Epithelial cell of proximal tubule (primary cell): ENCODE data around the gene PEAK3. TPM values are rescaled to one million over a fixed set of nuclear protein-coding genes. Genes with fewer than 3 reads are reported as not detected.

Source experiments
- DNase-seq: peaks from one replicate; pipeline ENCODE4 v3.0.0-alpha.2; 2011; ENCODE audit warnings: low read depth
- H3K4me3 ChIP-seq: 2 replicates; pipeline ENCODE4 v1.5.1; 2011; ENCODE audit warnings: low read depth, mild to moderate bottlenecking, low read length
- CTCF ChIP-seq: conservative IDR thresholded peaks from 2 replicates; pipeline ENCODE4 v1.5.1; 2012; ENCODE audit warnings: low read depth, mild to moderate bottlenecking, low read length
- total RNA-seq: library from RNA; depleted of rRNA; stranded (reverse); fragments of >200 nt; gene quantifications from 2 replicates; pipeline ENCODE4 v1.2.3, GENCODE V29; 2015

PEAK3 gene
- total RNA-seq, 1 donor from 2014 or later: not detected

GRCh38 chr19:2225415-2226050 is 56.4 kb downstream of the PEAK3 start:
- H3K4me3 ChIP-seq: no peak overlapping the region
- no peak for TF ChIP-seq CTCF
- no peak for DNase-seq

GRCh38 chr19:2224754-2225349 is 57.1 kb downstream of the PEAK3 start:
- no peak for TF ChIP-seq CTCF
- H3K4me3 ChIP-seq: no peak overlapping the region
- no peak for DNase-seq

Other genes starting within 250 kb of the PEAK3 start
- 118 and 154 TPM in 2 replicates for gene MKNK2, start 230.9 kb downstream of the PEAK3 start, total RNA-seq
- gene MOB3A, start 185.8 kb downstream of the PEAK3 start, total RNA-seq: 29.9 and 36.0 TPM in 2 replicates
- 1.0 and 5.2 TPM in 2 replicates for gene IZUMO4, start 185.3 kb downstream of the PEAK3 start, total RNA-seq
- 101 and 141 TPM in 2 replicates for gene AP3D1, start 130.6 kb downstream of the PEAK3 start, total RNA-seq
- 13.8 and 36.6 TPM in 2 replicates for gene DOT1L, start 118.2 kb downstream of the PEAK3 start, total RNA-seq
- 167 and 208 TPM in 2 replicates for gene PLEKHJ1, start 45.8 kb downstream of the PEAK3 start, total RNA-seq
- 51.7 and 61.2 TPM in 2 replicates for gene SF3A2, start 45.4 kb downstream of the PEAK3 start, total RNA-seq
- 0.52 and 1.7 TPM in 2 replicates for gene AMH, start 32.9 kb downstream of the PEAK3 start, total RNA-seq
- 3.5 and 4.1 TPM in 2 replicates for gene JSRP1, start 25.8 kb downstream of the PEAK3 start, total RNA-seq
- gene LINGO3, start 26.0 kb upstream of the PEAK3 start, total RNA-seq: not detected in 2 replicates
- gene LSM7, start 46.4 kb upstream of the PEAK3 start, total RNA-seq: 352 and 409 TPM in 2 replicates
- 25.8 and 30.6 TPM in 2 replicates for gene SPPL2B, start 46.5 kb upstream of the PEAK3 start, total RNA-seq
- gene TMPRSS9, start 78.1 kb upstream of the PEAK3 start, total RNA-seq: not detected in 2 replicates
- gene TIMM13, start 145.4 kb upstream of the PEAK3 start, total RNA-seq: 100 and 118 TPM in 2 replicates
- 136 and 246 TPM in 2 replicates for gene LMNB2, start 174.8 kb upstream of the PEAK3 start, total RNA-seq
- gene GADD45B, start 194.0 kb upstream of the PEAK3 start, total RNA-seq: 29.2 and 35.7 TPM in 2 replicates